Measurements from ENCODE around the gene AIP. TPM values are rescaled to one million over a fixed set of nuclear protein-coding genes. Genes with fewer than 3 reads are reported as not detected.

The AIP gene
- total and polyA plus RNA-seq, 10 donors, result 72.2 to 146 (median 92.6) TPM

GRCh38 chr11:67520856-67521824, 38.3 kb downstream of the AIP start:
- Histone ChIP-seq H3K36me3 (no peaks in the 10 kb centered on the region), H3K4me3 (no peak overlapping the region), H3K27ac (no peak overlapping the region), H3K27me3 (replicated peaks in 1 of 7) (peaks cover 0 to 17% (median 0%) of the 10 kb centered on the region in 7 donors), H3K4me1 (no peaks in the 10 kb centered on the region), H3K9me3 (no peaks in the 10 kb centered on the region)
- TF ChIP-seq CTCF (IDR thresholded peaks at IDR 0.05 in 8 of 11, conservative IDR thresholded peaks at IDR 0.05 in 3 of 11) (no peak), POLR2A (IDR thresholded peaks at IDR 0.05) (no peak), POLR2AphosphoS5 (IDR thresholded peaks at IDR 0.05) (no peak)
- intact Hi-C loops (cut with DNase I; ENCODE audit: low total_unique reads), result no loop called here
- WGBS, 5 donors, result 76 to 92% (median 88%) methylated on average over 14 to 16 of the region's 16 CpGs
- DNase-seq, result peak; percentile 41

GRCh38 chr11:67521924-67522323, 39.1 kb downstream of the AIP start:
- Histone ChIP-seq H3K4me3 (no peak overlapping the region), H3K27ac (no peak overlapping the region), H3K36me3 (no peaks in the 10 kb centered on the region), H3K4me1 (no peaks in the 10 kb centered on the region), H3K9me3 (no peaks in the 10 kb centered on the region), H3K27me3 (replicated peaks in 1 of 7) (peaks cover 0 to 17% (median 0%) of the 10 kb centered on the region in 7 donors)
- no peak for DNase-seq
- intact Hi-C loops (cut with DNase I; ENCODE audit: low total_unique reads), result no loop called here
- WGBS, 5 donors, result 76 to 86% (median 84%) methylated on average over 10 of the region's 10 CpGs
- no peak for TF ChIP-seq POLR2A (IDR thresholded peaks at IDR 0.05)
- TF ChIP-seq CTCF (IDR thresholded peaks at IDR 0.05 in 8 of 11, conservative IDR thresholded peaks at IDR 0.05 in 3 of 11), result no peak
- TF ChIP-seq POLR2AphosphoS5 (IDR thresholded peaks at IDR 0.05), result no peak

GRCh38 chr11:67522338-67522737, 39.5 kb downstream of the AIP start:
- WGBS, 5 donors, result 89 to 94% (median 92%) methylated on average over 13 to 15 of the region's 15 CpGs
- TF ChIP-seq POLR2AphosphoS5 (IDR thresholded peaks at IDR 0.05) (no peak), CTCF (IDR thresholded peaks at IDR 0.05 in 8 of 11, conservative IDR thresholded peaks at IDR 0.05 in 3 of 11) (no peak), POLR2A (IDR thresholded peaks at IDR 0.05) (no peak)
- H3K36me3 ChIP-seq, result no peaks in the 10 kb centered on the region
- H3K9me3 ChIP-seq, result no peaks in the 10 kb centered on the region
- no peak overlapping the region for H3K4me3 ChIP-seq
- DNase-seq, result no peak
- no peaks in the 10 kb centered on the region for H3K4me1 ChIP-seq
- no peak overlapping the region for H3K27ac ChIP-seq
- H3K27me3 ChIP-seq (replicated peaks in 1 of 7), result peaks cover 0 to 17% (median 0%) of the 10 kb centered on the region in 7 donors
- intact Hi-C loops (cut with DNase I; ENCODE audit: low total_unique reads), result no loop called here

GRCh38 chr11:67522844-67523555, 40.2 kb downstream of the AIP start, which contains the start of gene CABP2:
CABP2 (minus strand) TSS chr11:67523446; CDS start chr11:67523326, 120 bp downstream.
- no peak for DNase-seq
- H3K36me3 ChIP-seq, result no peaks in the 10 kb centered on the region
- H3K4me3 ChIP-seq, result no peak within 1 kb of the TSS
- H3K4me1 ChIP-seq, result no peaks in the 10 kb centered on the region
- no peak within 1 kb of the TSS for H3K27ac ChIP-seq
- intact Hi-C loops (cut with DNase I; ENCODE audit: low total_unique reads), result no loop called here
- TF ChIP-seq CTCF (IDR thresholded peaks at IDR 0.05 in 8 of 11, conservative IDR thresholded peaks at IDR 0.05 in 3 of 11) (no peak), POLR2A (IDR thresholded peaks at IDR 0.05) (no peak), POLR2AphosphoS5 (IDR thresholded peaks at IDR 0.05) (no peak)
- no peaks in the 10 kb centered on the region for H3K9me3 ChIP-seq
- H3K27me3 ChIP-seq (replicated peaks in 1 of 7), result peaks cover 0 to 17% (median 0%) of the 10 kb centered on the region in 7 donors
- 79 to 93% (median 88%) methylated on average over 11 to 23 of the region's 23 CpGs for WGBS, 5 donors

Measured in spleen (tissue), 11 donors.